Stomach (tissue), 4 donors: Measurements from ENCODE around the gene PCSK1N.

Source experiments
- CTCF ChIP-seq, 7 experiments: fragments of 450-650 bp in 4 of 7; fragments of 200-600 bp in 3 of 7; sonication (generic) in 3 of 7; IDR thresholded peaks; one replicate each; pipeline ENCODE4 v1.5.1; 2016 to 2019; ENCODE audit warnings: antibody characterized with exemption in 7 of 7, control low read depth in 2 of 7, mild to moderate bottlenecking in 1 of 7
- EP300 ChIP-seq: sonication (generic); formaldehyde crosslinking; IDR thresholded peaks from one replicate; pipeline ENCODE4 v1.6.1; 2017; ENCODE audit warnings: antibody characterized with exemption
- POLR2A ChIP-seq, 4 donors: fragments of 450-650 bp; IDR thresholded peaks; one replicate each; pipeline ENCODE4 v1.6.1; 2016; ENCODE audit warnings: antibody characterized with exemption in 4 of 4, control low read depth in 2 of 4, mild to moderate bottlenecking in 1 of 4, moderate library complexity in 1 of 4

- peak in 1 of 7 experiments; percentile 8 for TF ChIP-seq CTCF (IDR thresholded peaks at IDR 0.05)
- no peak for TF ChIP-seq POLR2A (IDR thresholded peaks at IDR 0.05)
- TF ChIP-seq EP300 = no peak
Measured at GRCh38 chrX:48801280-48802088, 33.9 kb downstream of the PCSK1N start, which contains the start of gene HDAC6.
